Gastrocnemius medialis (tissue), 4 donors: ENCODE data around the gene NAV1. TPM values are rescaled to one million over a fixed set of nuclear protein-coding genes. Genes with fewer than 3 reads are reported as not detected.

Experiments used
- ATAC-seq, 2 donors: fragments of 150-250 bp; one replicate each; pipeline ENCODE4 v1.9.1; 2016
- DNase-seq, 2 donors: peaks; one replicate each; pipeline ENCODE4 v3.0.0-alpha.2; 2019
- H3K27ac ChIP-seq, 4 donors: fragments of 200-600 bp; sonication (generic); 1 replicate in 1 of 4; 2 replicates in 3 of 4; pipeline ENCODE4 v1.5.1; 2016 to 2018; ENCODE audit warnings: mild to moderate bottlenecking in 2 of 4, moderate library complexity in 1 of 4
- H3K27me3 ChIP-seq, 3 donors: fragments of 200-600 bp; sonication (generic) in 2 of 3; 1 replicate in 1 of 3; 2 replicates in 2 of 3; pipeline versions ENCODE4 v1.5.1 to v1.6.0; 2016 to 2019; ENCODE audit warnings: mild to moderate bottlenecking in 1 of 3, moderate library complexity in 1 of 3
- H3K36me3 ChIP-seq, 2 donors: fragments of 200-600 bp; sonication (generic) in 1 of 2; one replicate each; pipeline ENCODE4 v1.5.1; 2017 to 2018
- H3K4me1 ChIP-seq, 2 donors: fragments of 200-600 bp; sonication (generic) in 1 of 2; one replicate each; pipeline ENCODE4 v1.5.1; 2016 to 2017; ENCODE audit warnings: mild to moderate bottlenecking in 2 of 2
- H3K4me3 ChIP-seq, 4 donors: fragments of 200-600 bp; sonication (generic) in 3 of 4; 1 replicate in 1 of 4; 2 replicates in 3 of 4; pipeline ENCODE4 v1.5.1; 2016 to 2019; ENCODE audit warnings: mild to moderate bottlenecking in 2 of 4
- H3K9me3 ChIP-seq, 3 donors: fragments of 200-600 bp; sonication (generic) in 2 of 3; 1 replicate in 1 of 3; 2 replicates in 2 of 3; pipeline ENCODE4 v1.5.1; 2016 to 2019
- CTCF ChIP-seq, 5 experiments: fragments of 450-650 bp in 3 of 5; fragments of 200-600 bp in 2 of 5; sonication (generic) in 2 of 5; IDR thresholded peaks in 4 of 5; conservative IDR thresholded peaks in 1 of 5; 1 replicate in 4 of 5; 2 replicates in 1 of 5; pipeline ENCODE4 v1.5.1; 2016 to 2019; ENCODE audit warnings: antibody characterized with exemption in 5 of 5, mild to moderate bottlenecking in 3 of 5, moderate library complexity in 3 of 5
- POLR2A ChIP-seq, 2 donors: fragments of 450-650 bp; IDR thresholded peaks; one replicate each; pipeline ENCODE4 v1.6.1; 2017; ENCODE audit warnings: antibody characterized with exemption in 2 of 2, mild to moderate bottlenecking in 2 of 2, moderate library complexity in 2 of 2
- in situ Hi-C, 4 donors: fragments of 200-750 bp; cut with MboI; loops; one replicate each; pipeline versions ENCODE4 v1.15.0 to v1.8.0; 2017; ENCODE audit warnings: low sequenced_read_pairs in 4 of 4
- intact Hi-C: fragments of 100-400 bp; cut with DNase I; formaldehyde crosslinking; loops from one replicate; pipeline ENCODE4 v1.15.1; 2023; ENCODE audit warnings: low total_unique reads
- total RNA-seq, 4 donors: library from RNA; depleted of rRNA; stranded (reverse); fragments of >200 nt; gene quantifications; one replicate each; pipeline versions ENCODE4 v1.1.0 to v1.2.3, GENCODE V29; 2016

Gene NAV1
- total RNA-seq, 4 donors from 2014 or later = 4.2 to 9.1 (median 7.1) TPM

- ATAC-seq (no peak), DNase-seq (no peak)
- Histone ChIP-seq H3K27me3 (no peaks in the 10 kb centered on the region), H3K36me3 (no peaks in the 10 kb centered on the region), H3K4me1 (peaks cover 8 to 20% of the 10 kb centered on the region in 2 donors), H3K27ac (no peak overlapping the region), H3K4me3 (no peak overlapping the region), H3K9me3 (no peaks in the 10 kb centered on the region)
- TF ChIP-seq POLR2A (IDR thresholded peaks at IDR 0.05) (no peak), CTCF (IDR thresholded peaks at IDR 0.05 in 4 of 5, conservative IDR thresholded peaks at IDR 0.05 in 1 of 5) (no peak)
- in situ Hi-C loops = loop anchor here (5.0 to 10.0 kb wide), 5 partner anchors 138 to 231 kb away; no protein-coding TSS in a partner anchor
- intact Hi-C loops = no loop called here
Observed at GRCh38 chr1:201563941-201564340, 25.0 kb downstream of the NAV1 start.

GRCh38 chr1:201565024-201565730, 26.2 kb downstream of the NAV1 start:
- TF ChIP-seq CTCF (IDR thresholded peaks at IDR 0.05 in 4 of 5, conservative IDR thresholded peaks at IDR 0.05 in 1 of 5) (no peak), POLR2A (IDR thresholded peaks at IDR 0.05) (no peak)
- DNase-seq = peak in 1 of 2 donors; percentile 30

GRCh38 chr1:201565771-201566528, 27.0 kb downstream of the NAV1 start:
- DNase-seq (no peak), ATAC-seq (no peak)
- in situ Hi-C loops (loop anchor here in 1 of 4 donors (10.0 kb wide), 1 partner anchor 229 kb away; no protein-coding TSS in a partner anchor), intact Hi-C loops (no loop called here)
- Histone ChIP-seq H3K27me3 (no peaks in the 10 kb centered on the region), H3K4me3 (no peak overlapping the region), H3K4me1 (peaks cover 7 to 15% of the 10 kb centered on the region in 2 donors), H3K9me3 (no peaks in the 10 kb centered on the region), H3K36me3 (no peaks in the 10 kb centered on the region), H3K27ac (peak overlapping the region in 3 of 4 donors; percentile 0 to 37 (median 27))
- TF ChIP-seq CTCF (IDR thresholded peaks at IDR 0.05 in 4 of 5, conservative IDR thresholded peaks at IDR 0.05 in 1 of 5) (no peak), POLR2A (IDR thresholded peaks at IDR 0.05) (no peak)

More at GRCh38 chr1:201565024-201565730, 26.2 kb downstream of the NAV1 start:
- H3K36me3 ChIP-seq = no peaks in the 10 kb centered on the region
- H3K27ac ChIP-seq = peak overlapping the region in 1 of 4 donors; percentile 37
- H3K9me3 ChIP-seq = no peaks in the 10 kb centered on the region
- H3K4me1 ChIP-seq = peaks cover 3 to 15% of the 10 kb centered on the region in 2 donors
- in situ Hi-C loops = loop anchor here in 1 of 4 donors (10.0 kb wide), 1 partner anchor 230 kb away; no protein-coding TSS in a partner anchor
- H3K4me3 ChIP-seq = no peak overlapping the region
- ATAC-seq = peak in 1 of 2 donors; percentile 27
- intact Hi-C loops = no loop called here
- H3K27me3 ChIP-seq = no peaks in the 10 kb centered on the region

DNA sequence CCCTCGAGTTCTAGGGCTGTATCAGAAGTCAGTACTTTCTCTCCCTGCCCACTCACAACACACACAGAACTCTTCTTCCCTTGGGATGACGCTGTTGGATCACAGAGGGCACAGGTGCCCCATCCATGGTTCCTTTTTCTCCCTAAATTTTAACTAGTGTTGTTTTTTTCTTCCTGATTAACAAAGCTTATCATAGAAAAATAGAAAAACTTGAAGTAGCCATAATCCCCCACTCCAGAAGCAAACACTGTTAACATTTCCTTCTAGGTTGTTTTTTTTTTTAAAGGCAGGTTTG, 27.5 kb downstream of the NAV1 start:
- H3K36me3 ChIP-seq = no peaks in the 10 kb centered on the region
- peak overlapping the region in 2 of 4 donors; percentile 0 to 27 for H3K27ac ChIP-seq
- no peak for ATAC-seq
- TF ChIP-seq CTCF (IDR thresholded peaks at IDR 0.05 in 4 of 5, conservative IDR thresholded peaks at IDR 0.05 in 1 of 5) = no peak
- TF ChIP-seq POLR2A (IDR thresholded peaks at IDR 0.05) = no peak
- no peaks in the 10 kb centered on the region for H3K9me3 ChIP-seq
- intact Hi-C loops = no loop called here
- peaks cover 7 to 15% of the 10 kb centered on the region in 2 donors for H3K4me1 ChIP-seq
- no peak for DNase-seq
- in situ Hi-C loops = loop anchor here in 1 of 4 donors (10.0 kb wide), 1 partner anchor 228 kb away; no protein-coding TSS in a partner anchor
- H3K27me3 ChIP-seq = no peaks in the 10 kb centered on the region
- no peak overlapping the region for H3K4me3 ChIP-seq
